Gastroesophageal sphincter (tissue), 3 donors: ENCODE results near the gene UVRAG.
"Not testable (repeated sequence)": the region's sequence is repeated elsewhere in the genome, so short reads cannot be mapped to it uniquely, and the experiment has no call there.

Experiments used
- EP300 ChIP-seq: sonication (generic); formaldehyde crosslinking; IDR thresholded peaks from one replicate; pipeline ENCODE4 v1.6.1; 2017; ENCODE audit warnings: antibody characterized with exemption, mild to moderate bottlenecking
- POLR2A ChIP-seq, 2 donors: fragments of 450-650 bp; IDR thresholded peaks; one replicate each; pipeline ENCODE4 v1.6.1; 2017; ENCODE audit warnings: antibody characterized with exemption in 2 of 2, mild to moderate bottlenecking in 2 of 2, moderate library complexity in 1 of 2
- POLR2AphosphoS5 ChIP-seq: sonication (generic); formaldehyde crosslinking; IDR thresholded peaks from one replicate; pipeline ENCODE4 v1.6.1; 2017; ENCODE audit warnings: antibody characterized with exemption
- TF ChIP-seq, protein P1 (sequence below), 4 experiments: fragments of 200-600 bp in 2 of 4; fragments of 450-650 bp in 2 of 4; sonication (generic) in 1 of 4; IDR thresholded peaks; one replicate each; pipeline ENCODE4 v1.5.1; 2017 to 2019; ENCODE audit warnings: antibody characterized with exemption in 4 of 4, mild to moderate bottlenecking in 2 of 4, moderate library complexity in 2 of 4

DNA sequence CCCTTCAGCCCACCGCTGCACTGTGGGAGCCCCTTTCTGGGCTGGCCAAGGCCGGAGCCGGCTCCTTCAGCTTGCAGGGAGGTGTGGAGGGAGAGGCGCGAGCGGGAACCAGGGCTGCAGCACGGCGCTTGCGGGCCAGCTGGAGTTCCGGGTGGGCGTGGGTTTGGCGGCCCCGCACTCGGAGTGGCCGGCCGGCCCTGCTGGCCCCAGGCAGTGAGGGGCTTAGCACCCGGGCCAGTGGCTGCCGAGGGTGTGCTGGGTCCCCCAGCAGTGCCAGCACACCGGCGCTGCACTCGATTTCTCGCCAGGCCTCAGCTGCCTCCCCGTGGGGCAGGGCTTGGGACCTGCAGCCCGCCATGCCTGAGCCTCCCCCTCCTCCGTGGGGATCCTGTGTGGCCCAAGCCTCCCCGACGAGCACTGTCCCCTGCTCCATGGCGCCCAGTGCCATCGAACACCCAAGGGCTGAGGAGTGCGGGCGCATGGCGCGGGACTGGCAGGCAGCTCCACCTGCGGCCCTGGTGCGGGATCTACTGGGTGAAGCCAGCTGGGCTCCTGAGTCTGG is 245.5 kb downstream of the UVRAG start:
- TF ChIP-seq, protein P1, sequence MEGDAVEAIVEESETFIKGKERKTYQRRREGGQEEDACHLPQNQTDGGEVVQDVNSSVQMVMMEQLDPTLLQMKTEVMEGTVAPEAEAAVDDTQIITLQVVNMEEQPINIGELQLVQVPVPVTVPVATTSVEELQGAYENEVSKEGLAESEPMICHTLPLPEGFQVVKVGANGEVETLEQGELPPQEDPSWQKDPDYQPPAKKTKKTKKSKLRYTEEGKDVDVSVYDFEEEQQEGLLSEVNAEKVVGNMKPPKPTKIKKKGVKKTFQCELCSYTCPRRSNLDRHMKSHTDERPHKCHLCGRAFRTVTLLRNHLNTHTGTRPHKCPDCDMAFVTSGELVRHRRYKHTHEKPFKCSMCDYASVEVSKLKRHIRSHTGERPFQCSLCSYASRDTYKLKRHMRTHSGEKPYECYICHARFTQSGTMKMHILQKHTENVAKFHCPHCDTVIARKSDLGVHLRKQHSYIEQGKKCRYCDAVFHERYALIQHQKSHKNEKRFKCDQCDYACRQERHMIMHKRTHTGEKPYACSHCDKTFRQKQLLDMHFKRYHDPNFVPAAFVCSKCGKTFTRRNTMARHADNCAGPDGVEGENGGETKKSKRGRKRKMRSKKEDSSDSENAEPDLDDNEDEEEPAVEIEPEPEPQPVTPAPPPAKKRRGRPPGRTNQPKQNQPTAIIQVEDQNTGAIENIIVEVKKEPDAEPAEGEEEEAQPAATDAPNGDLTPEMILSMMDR (IDR thresholded peaks at IDR 0.05) = not testable (repeated sequence)
- not testable (repeated sequence) for TF ChIP-seq EP300; POLR2A (IDR thresholded peaks at IDR 0.05); POLR2AphosphoS5
